SK-N-SH treated with all-trans-retinoic acid at 6 μM for 48 hours (cell line): ENCODE measurements around the gene EGFLAM.

Source experiments
- ATAC-seq: fragments of 200-7000 bp; cut with Tn5 transposase; 3 replicates; pipeline ENCODE4 v1.9.1; 2020; ENCODE audit warnings: mild to moderate bottlenecking, moderate library complexity
- ARNTL ChIP-seq: fragments of 450-650 bp; formaldehyde crosslinking; IDR thresholded peaks from 2 replicates; pipeline ENCODE4 v1.5.0; 2020; ENCODE audit warnings: low read depth, mild to moderate bottlenecking, moderate library complexity, borderline replicate concordance
- BACH2 ChIP-seq: fragments of 250-450 bp; sonication (Bioruptor Pico); IDR thresholded peaks from 2 replicates; pipeline ENCODE4 v1.9.0; 2021; ENCODE audit warnings: mild to moderate bottlenecking, borderline replicate concordance
- CREB5 ChIP-seq: fragments of 250-450 bp; sonication (Bioruptor Pico); IDR thresholded peaks from 2 replicates; pipeline ENCODE4 v1.5.1; 2020; ENCODE audit warnings: low read depth, mild to moderate bottlenecking, moderate library complexity
- CSDC2 ChIP-seq: fragments of 250-450 bp; sonication (Bioruptor Pico); IDR thresholded peaks from 2 replicates; pipeline ENCODE4 v1.5.0; 2020; ENCODE audit warnings: mild to moderate bottlenecking, moderate library complexity
- CSRNP3 ChIP-seq: fragments of 250-450 bp; sonication (Bioruptor Pico); IDR thresholded peaks from 2 replicates; pipeline ENCODE4 v1.5.1; 2021; ENCODE audit warnings: mild to moderate bottlenecking, moderate library complexity
- ESRRG ChIP-seq: fragments of 250-450 bp; sonication (Bioruptor Pico); IDR thresholded peaks from 2 replicates; pipeline ENCODE4 v1.6.1; 2021; ENCODE audit warnings: mild to moderate bottlenecking
- GLIS3 ChIP-seq: fragments of 250-450 bp; sonication (Bioruptor Pico); IDR thresholded peaks from 2 replicates; pipeline ENCODE4 v1.5.0; 2020; ENCODE audit warnings: mild to moderate bottlenecking, moderate library complexity
- ISL1 ChIP-seq: fragments of 250-450 bp; sonication (Bioruptor Pico); IDR thresholded peaks from 2 replicates; pipeline ENCODE4 v2.1.2; 2022; ENCODE audit warnings: mild to moderate bottlenecking, moderate library complexity
- OSR1 ChIP-seq: fragments of 250-450 bp; sonication (Bioruptor Pico); IDR thresholded peaks from 2 replicates; pipeline ENCODE4 v1.8.0; 2022; ENCODE audit warnings: moderate library complexity, mild to moderate bottlenecking, inconsistent platforms
- PATZ1 ChIP-seq: fragments of 250-450 bp; sonication (Bioruptor Pico); IDR thresholded peaks from 2 replicates; pipeline ENCODE4 v1.8.0; 2020; ENCODE audit warnings: mild to moderate bottlenecking, moderate library complexity, borderline replicate concordance
- POU6F1 ChIP-seq: fragments of 250-450 bp; sonication (Bioruptor Pico); IDR thresholded peaks from 2 replicates; pipeline ENCODE4 v1.8.0; 2021; ENCODE audit warnings: low read depth, mild to moderate bottlenecking, moderate library complexity, borderline replicate concordance
- RARB ChIP-seq: fragments of 250-450 bp; sonication (Bioruptor Pico); IDR thresholded peaks from 2 replicates; pipeline ENCODE4 v1.8.0; 2021; ENCODE audit warnings: mild to moderate bottlenecking, moderate library complexity
- SNAI2 ChIP-seq: fragments of 250-450 bp; sonication (Bioruptor Pico); IDR thresholded peaks from 2 replicates; pipeline ENCODE4 v1.5.0; 2020; ENCODE audit warnings: mild to moderate bottlenecking, moderate library complexity
- TCF4 ChIP-seq: fragments of 250-450 bp; sonication (Bioruptor Pico); IDR thresholded peaks from 2 replicates; pipeline ENCODE4 v1.8.0; 2021; ENCODE audit warnings: mild to moderate bottlenecking, moderate library complexity, borderline replicate concordance
- TOX ChIP-seq: fragments of 250-450 bp; sonication (Bioruptor Pico); IDR thresholded peaks from 2 replicates; pipeline ENCODE4 v1.8.0; 2021; ENCODE audit warnings: mild to moderate bottlenecking, moderate library complexity, borderline replicate concordance
- TSHZ2 ChIP-seq: fragments of 250-450 bp; sonication (Bioruptor Pico); IDR thresholded peaks from 2 replicates; pipeline ENCODE4 v1.5.0; 2020; ENCODE audit warnings: mild to moderate bottlenecking, moderate library complexity
- ZC3H10 ChIP-seq: fragments of 250-450 bp; sonication (Bioruptor Pico); IDR thresholded peaks from 2 replicates; pipeline ENCODE4 v1.5.1; 2021; ENCODE audit warnings: mild to moderate bottlenecking, moderate library complexity
- ZFP3 ChIP-seq: fragments of 250-450 bp; sonication (Bioruptor Pico); IDR thresholded peaks from 2 replicates; pipeline ENCODE4 v1.5.0; 2020; ENCODE audit warnings: mild to moderate bottlenecking, moderate library complexity
- ZFP30 ChIP-seq: fragments of 450-650 bp; formaldehyde crosslinking; IDR thresholded peaks from 2 replicates; pipeline ENCODE4 v1.5.0; 2022; ENCODE audit warnings: mild to moderate bottlenecking, moderate library complexity
- ZNF565 ChIP-seq: fragments of 450-650 bp; formaldehyde crosslinking; conservative IDR thresholded peaks from 2 replicates; pipeline ENCODE4 v1.5.0; 2020; ENCODE audit warnings: low read depth, mild to moderate bottlenecking, moderate library complexity
- ZNF8 ChIP-seq: fragments of 450-650 bp; formaldehyde crosslinking; IDR thresholded peaks from 2 replicates; pipeline ENCODE4 v1.5.0; 2020; ENCODE audit warnings: mild to moderate bottlenecking, moderate library complexity

Gene EGFLAM

GRCh38 chr5:38250763-38251448 lies 7.5 kb upstream of the EGFLAM start:
- ATAC-seq = no peak
- TF ChIP-seq POU6F1 (CRISPR knock-in tag) = no peak
- TF ChIP-seq ESRRG (CRISPR knock-in tag) = no peak
- no peak for TF ChIP-seq CSRNP3 (CRISPR knock-in tag)
- TF ChIP-seq CSDC2 (CRISPR knock-in tag) = no peak
- no peak for TF ChIP-seq ZNF565 (CRISPR knock-in tag)
- TF ChIP-seq ZFP3 = no peak
- no peak for TF ChIP-seq OSR1 (CRISPR knock-in tag)
- no peak for TF ChIP-seq ZC3H10 (CRISPR knock-in tag)
- no peak for TF ChIP-seq SNAI2 (CRISPR knock-in tag)
- TF ChIP-seq GLIS3 = no peak

GRCh38 chr5:38253759-38254158 lies 4.6 kb upstream of the EGFLAM start:
- no peak for TF ChIP-seq CREB5
- no peak for TF ChIP-seq CSRNP3 (CRISPR knock-in tag)
- no peak for TF ChIP-seq TOX (CRISPR knock-in tag)
- no peak for TF ChIP-seq TCF4 (CRISPR knock-in tag)
- TF ChIP-seq RARB (CRISPR knock-in tag) = no peak
- no peak for TF ChIP-seq ZFP30 (CRISPR knock-in tag)
- TF ChIP-seq SNAI2 (CRISPR knock-in tag) = no peak
- TF ChIP-seq POU6F1 (CRISPR knock-in tag) = no peak
- TF ChIP-seq ISL1 (CRISPR knock-in tag) = no peak
- no peak for TF ChIP-seq ZNF8 (CRISPR knock-in tag)
- no peak for TF ChIP-seq PATZ1
- no peak for TF ChIP-seq BACH2 (CRISPR knock-in tag)
- no peak for TF ChIP-seq TSHZ2 (CRISPR knock-in tag)
- TF ChIP-seq ARNTL (CRISPR knock-in tag) = no peak
- no peak for TF ChIP-seq ZC3H10 (CRISPR knock-in tag)
- ATAC-seq = no peak
